ENCODE data around the gene XPO6.
"Not testable (repeated sequence)": the region's sequence is repeated elsewhere in the genome, so short reads cannot be mapped to it uniquely, and the experiment has no call there.

The XPO6 gene, protein sequence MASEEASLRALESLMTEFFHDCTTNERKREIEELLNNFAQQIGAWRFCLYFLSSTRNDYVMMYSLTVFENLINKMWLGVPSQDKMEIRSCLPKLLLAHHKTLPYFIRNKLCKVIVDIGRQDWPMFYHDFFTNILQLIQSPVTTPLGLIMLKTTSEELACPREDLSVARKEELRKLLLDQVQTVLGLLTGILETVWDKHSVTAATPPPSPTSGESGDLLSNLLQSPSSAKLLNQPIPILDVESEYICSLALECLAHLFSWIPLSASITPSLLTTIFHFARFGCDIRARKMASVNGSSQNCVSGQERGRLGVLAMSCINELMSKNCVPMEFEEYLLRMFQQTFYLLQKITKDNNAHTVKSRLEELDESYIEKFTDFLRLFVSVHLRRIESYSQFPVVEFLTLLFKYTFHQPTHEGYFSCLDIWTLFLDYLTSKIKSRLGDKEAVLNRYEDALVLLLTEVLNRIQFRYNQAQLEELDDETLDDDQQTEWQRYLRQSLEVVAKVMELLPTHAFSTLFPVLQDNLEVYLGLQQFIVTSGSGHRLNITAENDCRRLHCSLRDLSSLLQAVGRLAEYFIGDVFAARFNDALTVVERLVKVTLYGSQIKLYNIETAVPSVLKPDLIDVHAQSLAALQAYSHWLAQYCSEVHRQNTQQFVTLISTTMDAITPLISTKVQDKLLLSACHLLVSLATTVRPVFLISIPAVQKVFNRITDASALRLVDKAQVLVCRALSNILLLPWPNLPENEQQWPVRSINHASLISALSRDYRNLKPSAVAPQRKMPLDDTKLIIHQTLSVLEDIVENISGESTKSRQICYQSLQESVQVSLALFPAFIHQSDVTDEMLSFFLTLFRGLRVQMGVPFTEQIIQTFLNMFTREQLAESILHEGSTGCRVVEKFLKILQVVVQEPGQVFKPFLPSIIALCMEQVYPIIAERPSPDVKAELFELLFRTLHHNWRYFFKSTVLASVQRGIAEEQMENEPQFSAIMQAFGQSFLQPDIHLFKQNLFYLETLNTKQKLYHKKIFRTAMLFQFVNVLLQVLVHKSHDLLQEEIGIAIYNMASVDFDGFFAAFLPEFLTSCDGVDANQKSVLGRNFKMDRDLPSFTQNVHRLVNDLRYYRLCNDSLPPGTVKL

GRCh38 chr16:28211758-28212531, at the start of gene XPO6:
TSS of gene XPO6 (minus strand) at chr16:28211965. CDS start at chr16:28211368, 597 bp downstream.
- peak; percentile 99 for DNase-seq (ENCODE audit: low read depth)

GRCh38 chr16:28260193-28260592, 48.4 kb upstream of the XPO6 start:
- no peak for DNase-seq (ENCODE audit: low read depth)

- DNase-seq (ENCODE audit: low read depth), result no peak
These were observed 48.0 kb upstream of the XPO6 start for GRCh38 chr16:28259781-28260150.

GRCh38 chr16:28259091-28259780, 47.5 kb upstream of the XPO6 start:
- no peak for DNase-seq (ENCODE audit: low read depth)

- no peak for DNase-seq (ENCODE audit: low read depth)
These were observed 46.8 kb upstream of the XPO6 start for GRCh38 chr16:28258567-28258966.

GRCh38 chr16:28257256-28257655, 45.5 kb upstream of the XPO6 start:
- DNase-seq (ENCODE audit: low read depth), result no peak

DNA sequence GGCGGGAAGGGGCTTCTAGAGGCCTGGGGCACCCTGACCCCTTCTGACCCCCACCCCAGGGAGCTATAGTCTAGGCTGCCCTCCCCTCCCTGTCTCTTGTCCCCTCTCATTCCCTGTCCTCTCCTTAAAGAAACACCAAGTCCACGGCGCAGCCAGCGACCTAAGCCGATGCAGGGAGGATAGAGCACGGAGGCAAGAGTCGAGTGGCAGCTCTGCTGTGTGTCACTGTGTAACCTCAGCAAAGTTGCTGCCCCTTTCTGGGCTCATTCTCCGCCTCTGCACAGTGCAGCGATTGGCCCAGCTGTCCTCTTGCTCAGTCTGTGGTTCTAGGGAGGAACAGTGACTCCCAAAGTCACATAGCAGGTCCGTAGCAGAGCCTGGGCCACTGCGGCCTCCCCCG, 44.1 kb upstream of the XPO6 start:
- DNase-seq (ENCODE audit: low read depth), result no peak

- DNase-seq (ENCODE audit: low read depth), result no peak
These were observed 42.4 kb upstream of the XPO6 start for GRCh38 chr16:28254158-28254557.

GRCh38 chr16:28250999-28251398, 39.2 kb upstream of the XPO6 start:
- no peak for DNase-seq (ENCODE audit: low read depth)

DNA sequence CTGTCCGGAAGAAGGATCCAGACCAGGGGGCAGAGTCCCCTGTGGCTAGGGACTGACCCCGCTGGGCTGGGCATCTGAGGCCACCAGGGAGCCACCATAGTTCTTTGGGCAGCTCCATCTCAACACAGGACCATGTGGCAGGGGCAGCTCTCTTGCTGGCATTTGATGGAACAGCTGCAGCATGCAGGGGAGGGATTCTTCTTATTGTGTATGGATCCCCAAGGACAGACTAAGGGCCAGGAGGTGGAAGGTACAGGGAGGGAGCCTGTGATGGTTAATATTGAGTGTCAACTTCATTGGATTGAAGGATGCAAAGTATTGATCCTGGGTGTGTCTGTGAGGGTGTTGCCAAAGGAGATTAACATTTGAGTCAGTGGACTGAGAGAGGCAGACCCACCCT, 37.7 kb upstream of the XPO6 start:
- not testable (repeated sequence) for DNase-seq (ENCODE audit: low read depth)

GRCh38 chr16:28241924-28242323, 30.2 kb upstream of the XPO6 start:
- DNase-seq (ENCODE audit: low read depth), result no peak

GRCh38 chr16:28237754-28238357, 26.1 kb upstream of the XPO6 start:
- DNase-seq (ENCODE audit: low read depth), result no peak

DNA sequence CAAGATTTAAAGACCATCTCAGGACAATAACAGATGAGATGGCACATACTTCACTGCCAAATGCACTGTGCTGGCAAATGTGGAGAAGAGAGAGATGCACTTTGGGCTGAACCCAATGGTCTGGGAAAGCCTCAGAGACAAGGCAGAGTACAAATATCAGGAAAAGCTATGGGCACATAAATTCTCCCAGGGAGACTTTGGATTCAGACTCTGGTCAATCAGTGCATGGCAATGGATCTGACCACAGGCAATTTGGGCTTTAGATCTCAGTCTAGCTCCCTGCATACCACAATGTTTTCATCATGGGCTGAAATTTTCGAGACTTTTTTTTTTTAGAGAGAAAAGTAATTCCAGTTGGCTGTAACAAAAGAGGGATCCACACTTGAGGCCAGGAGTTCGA, 20.0 kb upstream of the XPO6 start:
- no peak for DNase-seq (ENCODE audit: low read depth)

DNA sequence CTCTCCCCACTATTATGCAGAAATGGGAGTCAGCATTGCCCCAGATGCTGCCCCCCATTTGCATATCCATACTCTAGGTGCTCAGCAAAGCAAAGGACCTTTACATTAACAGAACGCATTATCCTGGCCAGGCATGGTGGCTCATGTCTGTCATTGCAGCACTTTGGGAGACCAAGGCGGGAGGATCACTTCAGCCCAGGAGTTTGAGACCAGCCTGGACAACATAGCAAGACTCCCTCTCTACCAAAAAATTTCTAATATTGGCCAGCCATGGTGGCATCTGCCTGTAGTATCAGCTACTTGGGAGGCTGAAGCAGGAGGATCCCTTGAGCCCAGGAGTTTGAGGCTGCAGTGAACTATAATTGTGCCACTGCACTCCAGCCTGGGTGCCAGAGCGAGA, 12.1 kb upstream of the XPO6 start:
- DNase-seq (ENCODE audit: low read depth), result not testable (repeated sequence)

DNA sequence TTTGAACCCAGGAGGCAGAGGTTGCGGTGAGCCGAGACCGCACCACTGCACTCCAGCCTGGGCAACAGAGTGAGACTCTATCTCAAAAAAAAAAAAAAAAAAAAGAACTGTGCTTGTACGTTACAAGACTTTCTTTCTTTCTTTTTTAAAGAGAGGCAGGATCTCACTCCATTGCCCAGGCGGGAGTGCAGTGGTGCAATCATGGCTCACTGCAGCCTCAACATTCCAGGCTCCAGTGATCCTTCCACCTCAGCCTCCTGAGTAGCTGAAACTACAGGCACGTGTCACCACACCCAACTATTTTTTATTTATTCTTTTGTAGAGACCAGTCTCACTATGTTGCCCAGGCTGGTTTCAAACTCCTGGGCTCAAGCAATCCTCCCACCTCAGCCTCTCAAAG, 8.0 kb upstream of the XPO6 start:
- not testable (repeated sequence) for DNase-seq (ENCODE audit: low read depth)

DNA sequence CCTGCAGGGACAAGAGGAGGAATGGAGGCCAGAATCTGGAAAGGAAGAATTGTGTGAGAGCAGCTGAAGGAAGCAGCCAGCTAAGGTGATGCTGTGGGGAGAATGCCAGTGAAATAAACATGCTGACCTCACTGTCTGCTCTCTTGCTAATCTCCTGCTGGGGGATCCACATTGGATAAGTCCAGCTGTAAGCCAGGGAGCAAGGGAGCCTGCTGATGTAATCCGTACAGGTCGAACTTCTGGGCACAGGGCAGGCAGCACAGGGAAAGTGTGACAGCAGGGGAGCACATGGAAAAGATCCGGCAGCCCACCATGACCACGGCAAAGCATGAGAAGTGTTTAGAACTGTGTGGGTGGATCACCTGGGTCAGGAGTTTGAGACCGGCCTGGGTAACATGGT, 7.5 kb upstream of the XPO6 start:
- no peak for DNase-seq (ENCODE audit: low read depth)

GRCh38 chr16:28218109-28218508, 6.3 kb upstream of the XPO6 start:
- peak; percentile 33 for DNase-seq (ENCODE audit: low read depth)

GRCh38 chr16:28217326-28217725, 5.6 kb upstream of the XPO6 start:
- no peak for DNase-seq (ENCODE audit: low read depth)

GRCh38 chr16:28213396-28213795, 1.6 kb upstream of the XPO6 start:
- DNase-seq (ENCODE audit: low read depth), result no peak

DNA sequence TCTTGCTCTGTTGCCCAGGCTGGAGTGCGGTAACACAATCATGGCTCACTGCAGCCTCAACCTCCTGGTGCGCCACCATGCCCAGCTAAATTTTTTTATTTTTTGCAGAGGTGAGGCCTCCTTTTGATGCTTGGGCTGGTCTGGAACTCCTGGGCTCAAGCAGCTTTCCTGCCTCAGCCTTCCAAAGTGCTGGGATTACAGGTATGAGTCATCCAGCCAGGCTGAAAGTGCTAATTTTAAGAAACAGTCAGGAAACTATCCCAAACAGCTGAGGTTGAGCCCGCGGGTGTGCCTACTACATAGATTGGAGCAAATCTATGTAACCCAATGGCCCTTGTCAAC, 738 bp upstream of the XPO6 start:
- no peak for DNase-seq (ENCODE audit: low read depth)

DNA sequence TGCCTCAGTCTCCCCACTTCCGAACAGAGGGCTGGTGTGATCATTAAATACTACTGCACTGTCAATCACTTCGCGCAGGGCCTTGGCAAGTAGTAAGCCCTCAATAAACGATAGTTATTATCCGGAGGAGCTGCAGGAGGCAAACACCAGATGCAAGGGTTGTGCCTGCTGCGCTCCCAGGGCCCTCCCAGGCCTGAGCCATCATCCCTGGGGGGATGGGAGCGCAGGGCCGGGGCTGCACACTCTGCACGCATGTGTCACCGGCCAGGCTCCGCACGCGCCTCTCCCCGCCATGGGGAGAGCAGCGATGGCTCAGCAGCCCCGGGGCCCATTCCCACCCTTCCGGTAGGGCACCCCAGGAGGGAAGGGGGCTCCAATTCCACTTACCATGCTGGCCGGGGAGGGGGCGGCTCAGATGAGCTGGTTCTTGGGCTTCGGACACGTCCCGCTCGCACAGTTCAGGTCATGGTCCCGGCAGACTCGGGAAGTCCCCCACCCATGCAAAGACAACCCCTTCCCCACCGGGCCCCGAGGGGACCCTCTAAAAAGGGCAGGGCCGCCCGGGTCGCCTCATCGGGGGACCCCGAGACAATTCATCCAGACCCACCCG, 681 bp downstream of the XPO6 start:
- peak; percentile 61 for DNase-seq (ENCODE audit: low read depth)
